ENCODE results near the gene ANKRD1.

DNA sequence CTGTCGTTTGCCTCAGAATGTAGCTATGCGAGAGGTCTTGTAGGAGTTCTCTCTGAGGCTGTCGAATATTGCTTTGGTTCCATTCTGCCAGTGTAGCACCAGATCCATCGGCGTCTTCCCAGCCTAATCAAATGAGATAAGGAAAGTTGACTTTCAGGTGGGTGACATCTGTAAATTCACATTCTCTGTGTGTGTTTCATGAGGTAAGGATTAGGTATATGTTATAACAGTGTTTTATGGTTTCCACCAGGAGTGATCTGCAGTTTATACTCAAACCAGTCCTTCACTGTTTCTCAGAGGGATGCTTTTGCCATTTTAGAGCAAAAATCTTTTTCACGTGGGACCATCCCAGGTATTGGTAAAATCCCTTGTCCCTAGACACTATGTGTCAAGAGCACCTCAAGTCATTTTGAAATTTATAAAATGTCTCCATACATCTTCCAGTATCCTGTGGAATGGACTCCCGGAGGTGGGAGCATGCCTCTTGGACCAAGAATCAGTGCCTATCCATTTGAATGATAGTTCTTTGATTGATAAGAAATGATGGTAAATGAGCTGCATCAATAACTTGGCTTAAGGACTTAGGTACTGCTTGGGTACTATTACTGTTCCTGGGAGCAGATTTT lies 7.9 kb downstream of the ANKRD1 start:
- TF ChIP-seq, protein P1, sequence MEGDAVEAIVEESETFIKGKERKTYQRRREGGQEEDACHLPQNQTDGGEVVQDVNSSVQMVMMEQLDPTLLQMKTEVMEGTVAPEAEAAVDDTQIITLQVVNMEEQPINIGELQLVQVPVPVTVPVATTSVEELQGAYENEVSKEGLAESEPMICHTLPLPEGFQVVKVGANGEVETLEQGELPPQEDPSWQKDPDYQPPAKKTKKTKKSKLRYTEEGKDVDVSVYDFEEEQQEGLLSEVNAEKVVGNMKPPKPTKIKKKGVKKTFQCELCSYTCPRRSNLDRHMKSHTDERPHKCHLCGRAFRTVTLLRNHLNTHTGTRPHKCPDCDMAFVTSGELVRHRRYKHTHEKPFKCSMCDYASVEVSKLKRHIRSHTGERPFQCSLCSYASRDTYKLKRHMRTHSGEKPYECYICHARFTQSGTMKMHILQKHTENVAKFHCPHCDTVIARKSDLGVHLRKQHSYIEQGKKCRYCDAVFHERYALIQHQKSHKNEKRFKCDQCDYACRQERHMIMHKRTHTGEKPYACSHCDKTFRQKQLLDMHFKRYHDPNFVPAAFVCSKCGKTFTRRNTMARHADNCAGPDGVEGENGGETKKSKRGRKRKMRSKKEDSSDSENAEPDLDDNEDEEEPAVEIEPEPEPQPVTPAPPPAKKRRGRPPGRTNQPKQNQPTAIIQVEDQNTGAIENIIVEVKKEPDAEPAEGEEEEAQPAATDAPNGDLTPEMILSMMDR (IDR thresholded peaks at IDR 0.05), result no peak
- TF ChIP-seq POLR2A (IDR thresholded peaks at IDR 0.05), result no peak
